Measurements from ENCODE around the gene TRIM14.

DNA sequence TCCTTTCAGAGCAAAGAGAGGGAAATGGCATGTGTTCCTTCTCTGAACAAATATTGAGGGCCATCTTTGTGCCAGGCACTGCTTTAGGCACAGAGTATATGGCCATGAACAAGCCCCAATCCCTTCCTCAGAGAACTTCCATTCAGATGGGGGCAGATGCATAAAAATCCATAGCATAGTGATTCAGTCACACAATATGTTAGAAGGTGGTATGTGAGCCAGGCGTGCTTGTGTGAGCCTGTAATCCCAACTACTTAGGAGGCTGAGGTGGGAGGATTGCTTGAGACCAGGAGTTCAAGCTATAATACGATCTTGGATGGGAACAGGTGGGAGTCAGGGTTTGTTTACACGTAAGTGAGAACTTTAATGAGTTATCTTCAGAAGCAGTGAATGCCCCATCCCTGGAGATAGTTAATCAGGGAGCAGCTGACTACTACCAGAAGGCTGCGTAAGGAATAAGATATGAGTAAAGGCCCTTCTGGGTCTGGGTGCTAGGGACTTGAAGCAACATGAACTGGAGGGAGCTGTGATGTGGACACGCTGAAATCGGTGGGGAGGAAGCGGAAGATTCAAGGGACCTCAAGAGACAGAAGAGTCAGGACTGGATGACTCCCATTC is 35.3 kb downstream of the TRIM14 start:
- TF ChIP-seq PHF20 (CRISPR knock-in tag; IDR thresholded peaks at IDR 0.05) (no peak), SP1 (IDR thresholded peaks at IDR 0.05) (no peak), SP1 (CRISPR knock-in tag; IDR thresholded peaks at IDR 0.05) (no peak), ZMAT3 (CRISPR knock-in tag; conservative IDR thresholded peaks at IDR 0.05) (no peak), ZNF232 (CRISPR knock-in tag; IDR thresholded peaks at IDR 0.05; ENCODE audit: borderline replicate concordance) (no peak)
- TF ChIP-seq, protein P1, sequence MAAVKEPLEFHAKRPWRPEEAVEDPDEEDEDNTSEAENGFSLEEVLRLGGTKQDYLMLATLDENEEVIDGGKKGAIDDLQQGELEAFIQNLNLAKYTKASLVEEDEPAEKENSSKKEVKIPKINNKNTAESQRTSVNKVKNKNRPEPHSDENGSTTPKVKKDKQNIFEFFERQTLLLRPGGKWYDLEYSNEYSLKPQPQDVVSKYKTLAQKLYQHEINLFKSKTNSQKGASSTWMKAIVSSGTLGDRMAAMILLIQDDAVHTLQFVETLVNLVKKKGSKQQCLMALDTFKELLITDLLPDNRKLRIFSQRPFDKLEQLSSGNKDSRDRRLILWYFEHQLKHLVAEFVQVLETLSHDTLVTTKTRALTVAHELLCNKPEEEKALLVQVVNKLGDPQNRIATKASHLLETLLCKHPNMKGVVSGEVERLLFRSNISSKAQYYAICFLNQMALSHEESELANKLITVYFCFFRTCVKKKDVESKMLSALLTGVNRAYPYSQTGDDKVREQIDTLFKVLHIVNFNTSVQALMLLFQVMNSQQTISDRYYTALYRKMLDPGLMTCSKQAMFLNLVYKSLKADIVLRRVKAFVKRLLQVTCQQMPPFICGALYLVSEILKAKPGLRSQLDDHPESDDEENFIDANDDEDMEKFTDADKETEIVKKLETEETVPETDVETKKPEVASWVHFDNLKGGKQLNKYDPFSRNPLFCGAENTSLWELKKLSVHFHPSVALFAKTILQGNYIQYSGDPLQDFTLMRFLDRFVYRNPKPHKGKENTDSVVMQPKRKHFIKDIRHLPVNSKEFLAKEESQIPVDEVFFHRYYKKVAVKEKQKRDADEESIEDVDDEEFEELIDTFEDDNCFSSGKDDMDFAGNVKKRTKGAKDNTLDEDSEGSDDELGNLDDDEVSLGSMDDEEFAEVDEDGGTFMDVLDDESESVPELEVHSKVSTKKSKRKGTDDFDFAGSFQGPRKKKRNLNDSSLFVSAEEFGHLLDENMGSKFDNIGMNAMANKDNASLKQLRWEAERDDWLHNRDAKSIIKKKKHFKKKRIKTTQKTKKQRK (IDR thresholded peaks at IDR 0.05; ENCODE audit: low read length), result no peak

Measured in HepG2 (cell line).